Retinal pigment epithelial cell (primary cell): Measurements from ENCODE around the gene RALGAPA2.

Experiments used
- DNase-seq: peaks from one replicate; pipeline ENCODE4 v3.0.0-alpha.2; 2010; ENCODE audit warnings: low read depth
- H3K4me3 ChIP-seq: 2 replicates; pipeline ENCODE4 v1.5.1; 2011; ENCODE audit warnings: mild to moderate bottlenecking, low read length, control low read depth, moderate library complexity
- CTCF ChIP-seq: conservative IDR thresholded peaks from 2 replicates; pipeline ENCODE4 v1.5.1; 2011; ENCODE audit warnings: low read depth, low read length, control low read depth, inconsistent platforms

The RALGAPA2 gene

GRCh38 chr20:20513720-20514119 is 198.7 kb downstream of the RALGAPA2 start:
- TF ChIP-seq CTCF = no peak
- no peak for DNase-seq

GRCh38 chr20:20505554-20505953 is 206.9 kb downstream of the RALGAPA2 start:
- no peak overlapping the region for H3K4me3 ChIP-seq
- TF ChIP-seq CTCF = no peak
- DNase-seq = no peak

More at GRCh38 chr20:20513720-20514119, 198.7 kb downstream of the RALGAPA2 start:
- H3K4me3 ChIP-seq = no peak overlapping the region

GRCh38 chr20:20503777-20504530 is 208.5 kb downstream of the RALGAPA2 start:
- no peak overlapping the region for H3K4me3 ChIP-seq
- no peak for DNase-seq
- TF ChIP-seq CTCF = no peak

- no peak for DNase-seq
- TF ChIP-seq CTCF = no peak
- no peak overlapping the region for H3K4me3 ChIP-seq
Observed at GRCh38 chr20:20501128-20501527, 211.3 kb downstream of the RALGAPA2 start.

GRCh38 chr20:20500312-20500711 is 212.1 kb downstream of the RALGAPA2 start:
- no peak for DNase-seq
- no peak overlapping the region for H3K4me3 ChIP-seq
- TF ChIP-seq CTCF = no peak

GRCh38 chr20:20499439-20499838 is 213.0 kb downstream of the RALGAPA2 start:
- DNase-seq = no peak
- TF ChIP-seq CTCF = no peak
- no peak overlapping the region for H3K4me3 ChIP-seq

- H3K4me3 ChIP-seq = no peak overlapping the region
- DNase-seq = no peak
Observed at GRCh38 chr20:20498076-20498861, 214.2 kb downstream of the RALGAPA2 start.

More at GRCh38 chr20:20498076-20498861, 214.2 kb downstream of the RALGAPA2 start:
- TF ChIP-seq CTCF = no peak
